IPS-20b (cell line): ENCODE data around the gene IL21R.

Experiments used
- H3K27ac ChIP-seq: one replicate; pipeline ENCODE4 v1.5.1; 2013; ENCODE audit warnings: low read length
- H3K27me3 ChIP-seq: 2 replicates; pipeline ENCODE4 v1.6.1; 2013; ENCODE audit warnings: mild to moderate bottlenecking, low read length, inconsistent platforms; ENCODE audit not compliant: insufficient read depth
- H3K36me3 ChIP-seq: 2 replicates; pipeline ENCODE4 v1.6.1; 2013; ENCODE audit warnings: low read depth, mild to moderate bottlenecking, inconsistent platforms, low read length, moderate library complexity; ENCODE audit not compliant: insufficient read depth
- H3K4me1 ChIP-seq: 2 replicates; pipeline ENCODE4 v1.6.1; 2013; ENCODE audit warnings: mild to moderate bottlenecking, control low read depth, inconsistent platforms, low read length, moderate library complexity; ENCODE audit not compliant: insufficient read depth
- H3K4me3 ChIP-seq: 2 replicates; pipeline ENCODE4 v1.5.1; 2013; ENCODE audit warnings: mild to moderate bottlenecking, low read length, inconsistent platforms
- H3K9ac ChIP-seq: 2 replicates; pipeline ENCODE4 v1.6.1; 2013; ENCODE audit warnings: low read depth, mild to moderate bottlenecking, inconsistent platforms, low read length, moderate library complexity
- H3K9me3 ChIP-seq: 2 replicates; pipeline ENCODE4 v1.6.1; 2013; ENCODE audit warnings: mild to moderate bottlenecking, low read depth, low read length, inconsistent platforms; ENCODE audit not compliant: insufficient read depth

Gene IL21R

DNA sequence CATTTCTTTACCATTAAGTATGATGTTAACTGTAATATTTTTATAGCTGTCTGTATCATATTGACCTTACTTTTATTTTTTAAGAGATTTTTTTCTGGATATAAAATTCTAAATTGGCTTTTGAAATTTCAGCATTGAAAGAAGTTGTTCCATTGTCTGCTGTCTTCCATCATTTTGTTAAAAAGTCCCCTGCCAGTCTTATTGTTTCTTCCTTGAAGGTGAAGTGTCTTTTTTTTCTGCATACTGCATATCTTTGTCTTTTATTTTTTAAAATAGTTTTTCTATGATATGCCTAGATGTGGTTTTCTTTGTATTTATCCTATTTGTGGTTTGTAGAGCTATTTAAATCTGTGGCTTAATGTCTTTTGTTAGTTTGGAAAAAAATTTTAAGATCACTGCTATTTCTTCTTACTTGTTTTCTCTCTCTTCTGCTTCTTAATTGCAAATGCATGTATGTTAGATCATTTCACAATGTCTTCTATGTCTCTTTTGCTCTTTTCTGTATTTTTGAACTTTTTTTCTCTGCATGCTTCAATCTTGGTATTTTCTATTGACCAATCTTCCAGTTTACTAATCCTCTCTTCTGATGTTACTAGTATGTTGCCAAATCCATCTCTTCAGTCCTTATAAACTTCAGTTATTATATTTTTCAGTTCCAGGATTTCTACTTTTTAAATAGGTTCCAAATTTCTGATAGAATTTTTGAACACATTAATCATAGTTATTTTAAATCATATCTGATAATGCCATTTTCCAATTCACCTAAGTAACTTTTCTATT lies 20.2 kb downstream of the IL21R start:
- Histone ChIP-seq H3K9ac (no peak overlapping the region), H3K27me3 (no peaks in the 10 kb centered on the region), H3K36me3 (no peaks in the 10 kb centered on the region), H3K9me3 (peaks cover 27% of the 10 kb centered on the region), H3K27ac (no peak overlapping the region), H3K4me3 (no peak overlapping the region), H3K4me1 (no peaks in the 10 kb centered on the region)

DNA sequence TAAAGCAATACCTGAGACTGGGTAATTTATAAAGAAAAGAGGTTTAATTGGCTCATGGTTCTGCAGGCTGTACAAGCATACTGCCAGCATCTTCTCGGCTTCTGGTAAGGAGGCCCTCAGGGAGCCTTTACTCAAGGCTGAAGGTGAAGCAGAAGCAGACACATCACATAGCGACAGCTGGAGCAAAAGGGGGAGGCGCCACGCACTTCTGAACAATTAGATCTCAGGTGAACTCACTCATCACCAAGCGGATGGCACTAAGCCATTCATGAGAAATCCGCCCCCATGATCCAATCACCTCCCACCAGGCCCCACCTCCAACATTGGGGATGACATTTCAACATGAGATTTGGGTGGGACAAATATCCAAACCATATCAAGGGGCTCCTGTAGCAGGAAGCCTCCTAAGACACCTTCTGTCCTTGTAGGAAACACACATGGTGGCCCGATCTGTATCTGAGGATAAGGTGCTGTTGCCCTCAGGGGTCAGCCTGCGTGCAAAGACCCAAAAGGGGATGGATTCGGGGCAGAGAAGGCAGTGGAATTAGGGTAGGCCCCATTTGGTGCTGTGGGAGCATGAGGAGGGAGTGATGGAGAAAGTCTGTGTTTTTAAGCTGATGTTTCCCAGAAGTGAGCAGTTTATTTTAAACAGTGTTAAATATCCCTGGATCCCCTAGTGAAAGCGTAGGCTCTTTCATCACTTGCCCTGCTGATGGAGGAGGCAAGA lies 23.0 kb downstream of the IL21R start:
- Histone ChIP-seq H3K9ac (no peak overlapping the region), H3K9me3 (peaks cover 27% of the 10 kb centered on the region), H3K27ac (no peak overlapping the region), H3K36me3 (no peaks in the 10 kb centered on the region), H3K4me1 (no peaks in the 10 kb centered on the region), H3K4me3 (no peak overlapping the region), H3K27me3 (no peaks in the 10 kb centered on the region)

DNA sequence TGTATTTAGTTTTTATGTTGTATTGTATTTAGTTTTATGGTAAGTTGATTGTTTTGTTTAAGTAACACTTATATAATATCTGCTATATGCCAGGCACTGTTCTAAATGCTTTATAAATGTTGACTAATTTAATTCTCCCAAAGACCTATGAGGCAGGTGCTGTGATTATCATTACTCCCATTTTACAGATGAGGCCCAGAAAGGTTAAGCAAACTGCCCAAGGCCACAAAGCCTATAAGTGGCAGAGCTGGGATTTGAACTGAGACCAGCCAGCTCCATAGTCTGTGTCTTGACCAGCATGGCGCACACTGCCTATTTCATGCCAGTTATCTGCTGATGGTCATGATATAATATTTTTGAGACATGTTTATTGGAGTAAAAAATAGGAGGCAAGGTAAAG lies 24.0 kb downstream of the IL21R start:
- H3K9me3 ChIP-seq = peaks cover 26% of the 10 kb centered on the region
- no peak overlapping the region for H3K4me3 ChIP-seq
- no peaks in the 10 kb centered on the region for H3K36me3 ChIP-seq
- no peaks in the 10 kb centered on the region for H3K27me3 ChIP-seq
- H3K4me1 ChIP-seq = no peaks in the 10 kb centered on the region
- H3K9ac ChIP-seq = no peak overlapping the region
- no peak overlapping the region for H3K27ac ChIP-seq

DNA sequence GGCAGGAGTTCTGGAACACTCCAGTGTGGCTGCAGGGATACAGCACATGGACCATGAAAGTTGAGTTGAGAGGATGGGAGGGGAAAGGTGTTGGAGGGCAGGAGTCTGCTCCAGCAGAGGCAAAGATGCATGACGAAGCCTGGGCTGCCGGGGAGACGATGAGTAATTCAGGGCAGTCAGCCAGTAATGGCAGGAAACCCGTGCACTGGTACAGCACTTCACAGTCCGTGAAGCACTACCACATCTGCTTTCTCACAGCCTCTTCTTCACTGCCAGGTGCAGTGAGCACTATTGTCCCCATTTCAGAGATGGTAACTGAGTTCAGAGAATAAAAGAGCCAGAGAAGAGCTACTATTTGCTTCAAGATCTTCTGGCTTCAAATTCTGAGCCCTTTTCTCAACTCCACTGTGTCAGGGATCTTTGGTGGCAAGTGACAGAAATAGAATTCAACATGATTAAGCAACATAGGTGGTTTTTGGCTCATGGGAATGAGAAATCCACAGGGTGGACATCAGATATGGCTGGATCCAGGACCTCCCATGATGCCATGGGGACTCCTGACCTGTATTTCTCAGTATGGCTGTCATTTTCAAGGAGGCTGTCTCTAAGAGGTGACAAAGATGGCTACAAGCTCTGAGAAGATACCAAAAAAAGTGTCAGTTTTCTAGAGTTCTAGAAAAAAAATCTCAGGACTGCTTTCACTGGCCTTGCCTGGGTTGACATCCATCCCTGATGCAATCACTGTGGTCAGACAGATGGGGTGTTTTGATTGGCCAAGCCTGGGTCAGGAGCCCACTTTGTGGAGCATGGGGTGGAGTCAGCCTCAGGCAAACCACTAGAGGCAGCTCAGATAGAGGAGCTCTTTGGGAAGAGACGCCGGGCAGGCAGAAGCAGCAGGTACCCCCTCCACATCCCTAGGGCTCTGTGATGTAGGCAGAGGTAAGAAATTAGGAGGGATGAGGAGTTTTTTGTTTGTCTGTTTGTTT lies 24.7 kb downstream of the IL21R start:
- Histone ChIP-seq H3K36me3 (no peaks in the 10 kb centered on the region), H3K27ac (no peak overlapping the region), H3K4me1 (no peaks in the 10 kb centered on the region), H3K9ac (no peak overlapping the region), H3K27me3 (no peaks in the 10 kb centered on the region), H3K4me3 (no peak overlapping the region), H3K9me3 (peaks cover 19% of the 10 kb centered on the region)

DNA sequence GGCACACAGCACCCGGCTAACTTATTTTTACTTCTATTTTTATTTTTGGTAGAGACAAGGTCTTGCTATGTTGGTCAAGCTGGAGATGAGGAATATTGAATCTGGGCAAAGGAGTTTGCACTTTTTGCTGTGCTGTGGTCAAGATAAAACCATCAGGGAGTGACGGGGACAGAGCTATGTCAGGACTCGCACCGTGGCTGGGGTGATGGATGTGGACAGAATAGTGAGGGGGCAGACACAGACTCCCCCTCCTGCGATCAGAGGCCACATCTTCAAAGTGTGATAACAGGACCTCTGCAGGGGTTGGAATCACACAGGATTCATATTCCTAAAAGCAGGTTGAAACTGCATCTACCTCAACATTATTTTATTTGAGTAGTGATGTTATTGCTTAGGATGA lies 25.6 kb downstream of the IL21R start:
- H3K36me3 ChIP-seq = no peaks in the 10 kb centered on the region
- H3K4me1 ChIP-seq = no peaks in the 10 kb centered on the region
- no peak overlapping the region for H3K27ac ChIP-seq
- no peak overlapping the region for H3K4me3 ChIP-seq
- H3K9me3 ChIP-seq = peaks cover 11% of the 10 kb centered on the region; the same call in 1 of the 2 replicates
- no peak overlapping the region for H3K9ac ChIP-seq
- H3K27me3 ChIP-seq = no peaks in the 10 kb centered on the region

DNA sequence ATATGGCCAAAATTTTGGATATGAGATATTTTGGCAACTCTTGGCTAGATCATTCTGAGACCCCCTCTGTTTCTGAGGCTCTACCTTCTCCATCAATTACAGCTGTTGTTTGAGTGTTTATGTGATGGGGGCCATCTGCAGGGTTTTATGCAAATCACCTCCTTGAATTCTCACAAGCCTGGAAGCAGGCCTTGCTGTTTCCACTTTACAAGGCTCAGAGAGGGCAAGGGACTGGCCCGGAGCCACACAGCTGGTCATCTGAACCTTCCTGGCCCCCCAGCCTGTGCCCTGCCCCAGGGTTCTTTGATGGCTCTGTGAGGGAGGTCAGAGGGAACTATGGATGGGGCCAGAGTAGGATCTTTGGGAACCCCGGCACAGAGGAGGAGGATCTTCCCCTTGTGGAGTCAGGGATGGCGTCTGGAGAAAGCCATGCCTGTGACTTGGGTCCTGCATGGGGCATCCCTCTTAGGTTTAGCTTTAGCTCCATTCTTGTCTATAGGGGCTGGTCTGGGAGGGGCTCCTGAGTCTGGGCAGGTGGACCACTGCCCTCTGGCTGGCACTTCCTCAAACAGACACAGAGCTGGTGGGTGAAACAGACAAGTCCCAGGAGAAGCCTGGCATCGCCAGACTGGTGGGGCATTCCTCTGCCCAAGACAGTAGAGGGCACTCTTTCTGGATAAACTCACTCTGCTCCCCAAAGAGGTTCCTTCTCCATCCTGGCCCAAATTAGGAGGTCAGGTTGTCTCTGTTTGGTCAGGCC lies 26.2 kb downstream of the IL21R start:
- Histone ChIP-seq H3K4me1 (no peaks in the 10 kb centered on the region), H3K9me3 (0 out of 2 replicates have a peak, but pooled peaks cover 4% of the 10 kb centered on the region), H3K9ac (no peak overlapping the region), H3K36me3 (no peaks in the 10 kb centered on the region), H3K4me3 (no peak overlapping the region), H3K27me3 (no peaks in the 10 kb centered on the region), H3K27ac (no peak overlapping the region)

DNA sequence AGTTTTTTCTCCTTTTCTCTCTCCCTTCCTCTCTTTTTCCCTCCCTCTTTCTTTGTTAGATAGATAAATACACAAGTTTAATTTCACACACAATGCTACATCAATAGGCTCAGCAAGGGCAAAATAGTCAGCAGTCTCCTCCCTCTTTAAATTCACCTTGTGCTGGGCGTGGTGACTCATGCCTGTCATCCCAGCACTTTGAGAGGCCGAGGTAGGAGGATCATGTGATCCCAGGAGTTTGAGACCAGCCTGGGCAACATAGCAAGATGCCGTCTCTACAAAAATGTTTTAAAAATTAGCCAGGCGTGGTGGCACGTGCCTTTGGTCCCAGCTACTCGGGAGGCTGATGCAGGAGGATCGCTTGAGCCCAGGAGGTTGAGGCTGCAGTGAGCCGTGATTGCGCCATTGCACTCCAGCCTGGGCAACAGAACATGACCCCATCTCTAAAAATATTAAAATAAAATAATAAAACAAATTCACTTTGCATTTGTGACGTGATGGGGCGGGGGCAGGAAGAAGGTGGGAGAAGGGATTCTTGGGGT lies 27.4 kb downstream of the IL21R start:
- H3K4me3 ChIP-seq = no peak overlapping the region
- H3K27me3 ChIP-seq = no peaks in the 10 kb centered on the region
- no peaks in the 10 kb centered on the region for H3K36me3 ChIP-seq
- H3K9me3 ChIP-seq = 0 out of 2 replicates have a peak, but pooled peaks cover 4% of the 10 kb centered on the region
- no peak overlapping the region for H3K27ac ChIP-seq
- H3K9ac ChIP-seq = no peak overlapping the region
- no peaks in the 10 kb centered on the region for H3K4me1 ChIP-seq

DNA sequence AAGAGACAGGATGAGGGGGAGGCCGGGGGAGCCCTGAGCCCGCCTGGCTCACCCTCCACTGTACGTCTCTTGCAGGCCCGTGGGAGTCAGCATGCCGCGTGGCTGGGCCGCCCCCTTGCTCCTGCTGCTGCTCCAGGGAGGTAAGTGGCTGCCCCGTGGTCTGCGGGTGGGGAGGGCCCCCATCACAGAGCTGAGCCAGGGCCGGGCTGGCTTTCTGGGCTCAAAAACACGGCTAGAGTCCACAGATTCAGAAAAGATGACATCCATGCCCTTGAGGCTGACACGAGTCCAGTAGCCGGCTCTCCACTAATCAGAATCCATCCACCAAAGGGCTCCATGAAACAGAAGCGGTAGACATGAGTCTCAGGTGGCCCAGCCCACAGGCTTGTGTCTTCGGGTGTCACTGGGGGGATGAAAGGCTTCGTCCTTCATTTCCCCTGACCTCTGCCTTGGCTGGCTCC lies 28.0 kb downstream of the IL21R start:
- Histone ChIP-seq H3K36me3 (no peaks in the 10 kb centered on the region), H3K9me3 (0 out of 2 replicates have a peak, but pooled peaks cover 4% of the 10 kb centered on the region), H3K4me3 (no peak overlapping the region), H3K9ac (no peak overlapping the region), H3K27ac (no peak overlapping the region), H3K27me3 (no peaks in the 10 kb centered on the region), H3K4me1 (no peaks in the 10 kb centered on the region)

DNA sequence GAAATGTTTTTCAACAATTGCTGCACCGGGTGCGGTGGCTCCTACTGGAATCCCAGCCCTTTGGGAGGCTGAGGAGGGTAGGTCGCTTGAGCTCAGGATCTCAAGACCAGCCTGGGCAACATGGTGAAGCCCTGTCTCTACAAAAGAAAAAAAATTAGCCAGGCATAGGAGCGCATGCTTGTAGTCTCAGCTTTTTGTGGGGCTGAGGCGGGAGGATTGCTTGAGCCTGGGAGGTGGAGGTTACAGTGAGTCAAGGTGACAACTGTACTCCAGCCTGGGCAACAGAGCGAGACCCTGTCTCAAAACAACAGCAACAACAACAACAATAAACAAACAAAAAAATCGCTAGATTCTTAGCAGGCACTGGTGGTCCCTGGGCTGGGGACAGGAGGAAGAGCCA lies 28.5 kb downstream of the IL21R start:
- Histone ChIP-seq H3K9ac (no peak overlapping the region), H3K4me1 (no peaks in the 10 kb centered on the region), H3K9me3 (0 out of 2 replicates have a peak, but pooled peaks cover 4% of the 10 kb centered on the region), H3K36me3 (no peaks in the 10 kb centered on the region), H3K27ac (no peak overlapping the region), H3K4me3 (no peak overlapping the region), H3K27me3 (no peaks in the 10 kb centered on the region)

DNA sequence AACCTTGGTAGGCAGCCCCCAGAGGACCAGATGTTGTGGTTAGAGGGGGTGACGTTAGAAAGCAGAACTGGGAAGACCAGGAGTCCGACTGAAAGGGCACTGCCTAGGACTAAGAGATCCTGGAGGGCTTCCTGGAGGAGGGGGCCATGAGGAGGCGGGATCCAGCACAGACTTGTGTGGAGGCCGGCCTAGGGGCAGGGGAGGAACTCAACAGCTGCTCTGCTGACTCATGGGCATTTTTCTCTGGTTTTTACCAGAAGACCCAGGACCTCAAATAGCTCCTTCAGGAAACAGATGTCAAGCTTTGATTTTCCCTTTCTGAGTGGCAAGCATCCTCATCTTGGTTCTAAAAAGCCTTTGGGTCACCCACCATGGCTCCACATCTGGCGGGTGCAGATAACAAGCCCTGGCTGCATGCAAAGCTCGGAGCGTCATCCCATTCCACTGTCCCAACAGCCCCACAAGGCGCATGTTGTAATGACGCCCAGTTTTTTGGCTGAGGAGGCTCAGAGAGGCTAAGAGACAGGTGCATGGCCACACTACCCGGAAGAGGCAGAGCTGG lies 29.0 kb downstream of the IL21R start:
- Histone ChIP-seq H3K4me3 (no peak overlapping the region), H3K36me3 (no peaks in the 10 kb centered on the region), H3K9ac (no peak overlapping the region), H3K4me1 (no peaks in the 10 kb centered on the region), H3K27me3 (no peaks in the 10 kb centered on the region), H3K9me3 (0 out of 2 replicates have a peak, but pooled peaks cover 4% of the 10 kb centered on the region), H3K27ac (no peak overlapping the region)
